Adrenal gland (tissue), 12 donors: Measurements from ENCODE around the gene ZG16. TPM values are rescaled to one million over a fixed set of nuclear protein-coding genes. Genes with fewer than 3 reads are reported as not detected.

Source experiments
- DNase-seq, 7 donors: peaks; one replicate each; pipeline ENCODE4 v3.0.0-alpha.2; 2019 to 2020
- H3K27ac ChIP-seq, 5 donors: fragments of 200-600 bp; sonication (generic) in 4 of 5; 1 replicate in 3 of 5; 2 replicates in 2 of 5; pipeline versions ENCODE4 v1.5.1 to v1.8.0; 2016 to 2020; ENCODE audit warnings: mild to moderate bottlenecking in 1 of 5
- H3K27me3 ChIP-seq: fragments of 200-600 bp; 2 replicates; pipeline ENCODE4 v1.8.0; 2021
- H3K36me3 ChIP-seq, 2 donors: fragments of 200-600 bp; replicated peaks in 1 of 2; 1 replicate in 1 of 2; 2 replicates in 1 of 2; pipeline versions ENCODE4 v1.5.1 to v1.8.0; 2018 to 2022
- H3K4me1 ChIP-seq, 2 donors: fragments of 200-600 bp; replicated peaks in 1 of 2; 1 replicate in 1 of 2; 2 replicates in 1 of 2; pipeline versions ENCODE4 v1.5.1 to v1.8.0; 2018 to 2021
- H3K4me3 ChIP-seq, 4 donors: fragments of 200-600 bp; sonication (generic) in 3 of 4; one replicate each; pipeline ENCODE4 v1.5.1; 2016 to 2018
- H3K9me3 ChIP-seq, 3 donors: fragments of 200-600 bp; sonication (generic) in 1 of 3; replicated peaks in 1 of 3; 1 replicate in 2 of 3; 2 replicates in 1 of 3; pipeline versions ENCODE4 v1.5.1 to v1.8.0; 2016 to 2021
- POLR2A ChIP-seq, 2 donors: fragments of 450-650 bp; IDR thresholded peaks; one replicate each; pipeline ENCODE4 v1.6.1; 2017; ENCODE audit warnings: antibody characterized with exemption in 2 of 2, mild to moderate bottlenecking in 2 of 2, moderate library complexity in 1 of 2
- WGBS, 4 donors: extraction: QIAGEN DNeasy Blood & Tissue Kit in 2 of 4; methylation state at CpG; one replicate each; pipeline versions ENCODE4 v1.1.5 to v1.1.7; 2013 to 2017; 5-methylcytosine and 5-hydroxymethylcytosine counted together
- intact Hi-C, 2 donors: fragments of 100-400 bp; cut with DNase I; formaldehyde crosslinking; loops; one replicate each; pipeline versions ENCODE4 v1.14.1 to v1.15.0; 2022 to 2023
- polyA plus RNA-seq, 3 donors: library from polyadenylated mRNA; stranded (reverse); fragments of 200-250 nt in 2 of 3; fragments of 350-450 nt in 1 of 3; fragmentation: Illumina TruSeq in 1 of 3; extraction: RNeasy Lipid Tissue Mini Kit (QIAGEN cat#74804) in 1 of 3; gene quantifications; one replicate each; pipeline ENCODE4 v1.2.3, GENCODE V29; 2013 to 2014
- total RNA-seq, 9 donors: library from RNA; depleted of rRNA in 4 of 9; stranded (reverse); fragments of >200 nt in 4 of 9; fragments of 120-200 nt in 1 of 9; fragmentation: NEBNext Ultra II Directional in 1 of 9; extraction: Animal tissue kit (Norgen Biotek cat#: 25700) in 1 of 9; gene quantifications; one replicate each; pipeline versions ENCODE4 v1.1.0 to v1.2.4, GENCODE V29; 2013 to 2023
- TF ChIP-seq, protein P1 (sequence below), 6 experiments: fragments of 450-650 bp in 4 of 6; fragments of 200-600 bp in 2 of 6; sonication (generic) in 1 of 6; IDR thresholded peaks; 1 replicate in 5 of 6; 2 replicates in 1 of 6; pipeline versions ENCODE4 v1.5.1 to v1.8.0; 2016 to 2021; ENCODE audit warnings: antibody characterized with exemption in 6 of 6, mild to moderate bottlenecking in 2 of 6, moderate library complexity in 1 of 6
- donor health status: healthy with polysubstance abuse.
- donor health status: Bipolar disorder and iron deficiency.
- donor health status: DM: yes; HTN: yes; CAD: no.
- donor health status: DM: no; HTN: no; CAD: no.
- donor health status: DM: no; HTN: no; CAD: no.
- donor health status: DM: yes; HTN: yes; CAD: no.

Gene ZG16
- total and polyA plus RNA-seq, 12 donors, result 0.07 to 0.20 (median 0.14) TPM; not detected in 8

GRCh38 chr16:29789775-29790182 is 11.7 kb downstream of the ZG16 start:
- Histone ChIP-seq H3K36me3 (no peaks in the 10 kb centered on the region), H3K4me1 (peaks cover 16% of the 10 kb centered on the region in 2 donors), H3K9me3 (no peaks in the 10 kb centered on the region), H3K4me3 (peak overlapping the region in 3 of 4 donors; percentile 24 to 64 (median 64)), H3K27me3 (no peaks in the 10 kb centered on the region), H3K27ac (peak overlapping the region; percentile 58 to 92 (median 84))
- TF ChIP-seq, protein P1, sequence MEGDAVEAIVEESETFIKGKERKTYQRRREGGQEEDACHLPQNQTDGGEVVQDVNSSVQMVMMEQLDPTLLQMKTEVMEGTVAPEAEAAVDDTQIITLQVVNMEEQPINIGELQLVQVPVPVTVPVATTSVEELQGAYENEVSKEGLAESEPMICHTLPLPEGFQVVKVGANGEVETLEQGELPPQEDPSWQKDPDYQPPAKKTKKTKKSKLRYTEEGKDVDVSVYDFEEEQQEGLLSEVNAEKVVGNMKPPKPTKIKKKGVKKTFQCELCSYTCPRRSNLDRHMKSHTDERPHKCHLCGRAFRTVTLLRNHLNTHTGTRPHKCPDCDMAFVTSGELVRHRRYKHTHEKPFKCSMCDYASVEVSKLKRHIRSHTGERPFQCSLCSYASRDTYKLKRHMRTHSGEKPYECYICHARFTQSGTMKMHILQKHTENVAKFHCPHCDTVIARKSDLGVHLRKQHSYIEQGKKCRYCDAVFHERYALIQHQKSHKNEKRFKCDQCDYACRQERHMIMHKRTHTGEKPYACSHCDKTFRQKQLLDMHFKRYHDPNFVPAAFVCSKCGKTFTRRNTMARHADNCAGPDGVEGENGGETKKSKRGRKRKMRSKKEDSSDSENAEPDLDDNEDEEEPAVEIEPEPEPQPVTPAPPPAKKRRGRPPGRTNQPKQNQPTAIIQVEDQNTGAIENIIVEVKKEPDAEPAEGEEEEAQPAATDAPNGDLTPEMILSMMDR (IDR thresholded peaks at IDR 0.05), result no peak
- no peak for TF ChIP-seq POLR2A (IDR thresholded peaks at IDR 0.05)
- intact Hi-C loops, result no loop called here
- 57 to 90% (median 69%) methylated on average over 11 to 20 of the region's 20 CpGs for WGBS, 4 donors
- peak in 1 of 7 donors; percentile 30 for DNase-seq

DNA sequence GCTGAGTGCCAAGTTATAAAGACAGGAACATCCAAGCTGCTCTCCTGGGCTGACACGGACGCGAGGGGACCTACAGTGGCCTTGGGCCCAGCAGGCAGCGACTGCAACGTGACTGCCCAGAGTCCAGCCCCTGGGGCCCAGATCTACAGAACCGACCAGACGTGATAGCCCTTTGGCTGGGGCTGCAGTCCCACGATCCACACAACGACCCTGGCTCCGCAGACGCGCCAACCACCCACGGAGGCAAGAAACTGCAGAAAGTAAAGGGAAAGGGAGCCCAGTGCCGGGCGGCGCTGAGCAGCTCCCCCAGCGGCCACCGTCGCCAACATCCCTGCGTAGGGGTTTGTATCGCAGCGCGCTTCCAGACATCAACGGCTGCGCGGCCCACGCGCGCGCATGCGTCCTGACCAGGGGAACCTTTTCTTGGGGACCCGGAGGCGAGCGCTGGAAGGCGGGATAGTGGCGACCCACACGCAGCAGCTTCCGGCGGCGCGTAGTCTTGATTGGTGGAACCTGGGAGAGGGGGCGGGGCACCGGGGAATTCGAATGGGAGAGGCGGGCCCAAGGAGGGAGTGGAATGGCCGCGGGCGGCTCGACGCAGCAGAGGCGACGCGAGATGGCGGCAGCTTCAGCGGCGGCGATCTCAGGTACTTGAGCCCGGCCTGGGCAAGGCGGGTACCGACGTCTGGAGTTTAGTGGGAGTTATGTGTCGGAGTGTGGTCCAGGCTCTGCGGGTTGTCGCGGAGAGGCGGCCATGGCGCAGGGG is 12.3 kb downstream of the ZG16 start, which contains the start of gene KIF22:
TSS of gene KIF22 (plus strand) at position 569 of the 766 bp plus-strand sequence. CDS start at position 578, 9 bp downstream.
- no peaks in the 10 kb centered on the region for H3K9me3 ChIP-seq
- peaks cover 16% of the 10 kb centered on the region in 2 donors for H3K4me1 ChIP-seq
- H3K36me3 ChIP-seq, result no peaks in the 10 kb centered on the region
- H3K27ac ChIP-seq, result peak within 1 kb of the TSS; percentile 58 to 92 (median 84)
- peak within 1 kb of the TSS; percentile 44 to 71 (median 64) for H3K4me3 ChIP-seq
- H3K27me3 ChIP-seq, result no peaks in the 10 kb centered on the region
- intact Hi-C loops, result no loop called here
- DNase-seq, result peak; percentile 99 to 100 (median 99)
- TF ChIP-seq POLR2A (IDR thresholded peaks at IDR 0.05), result peak; percentile 57 to 87
- TF ChIP-seq, protein P1 (IDR thresholded peaks at IDR 0.05), result peak; percentile 52 to 81 (median 72)
- 0 to 1% (median 0%) methylated on average over 4 to 67 of the region's 67 CpGs for WGBS, 4 donors

- Histone ChIP-seq H3K9me3 (no peaks in the 10 kb centered on the region), H3K27me3 (no peaks in the 10 kb centered on the region), H3K27ac (peak overlapping the region in 3 of 5 donors; percentile 11 to 92 (median 57)), H3K36me3 (no peaks in the 10 kb centered on the region), H3K4me1 (peaks cover 16% of the 10 kb centered on the region in 2 donors), H3K4me3 (peak overlapping the region in 3 of 4 donors; percentile 44 to 71 (median 64))
- intact Hi-C loops, result no loop called here
- peak in 1 of 7 donors; percentile 14 for DNase-seq
- WGBS, 4 donors, result 2 to 3% (median 3%) methylated on average over 24 to 31 of the region's 31 CpGs
- TF ChIP-seq, protein P1 (IDR thresholded peaks at IDR 0.05), result no peak
- no peak for TF ChIP-seq POLR2A (IDR thresholded peaks at IDR 0.05)
Measured at GRCh38 chr16:29790949-29791844, 13.1 kb downstream of the ZG16 start.
